GM20000 (cell line): ENCODE measurements around the gene LEPROT.

Source experiments
- DNase-seq: peaks from one replicate; pipeline ENCODE4 v3.0.0; 2012; ENCODE audit warnings: low spot score
- CTCF ChIP-seq: IDR thresholded peaks from 2 replicates; pipeline ENCODE4 v1.5.1; 2012; ENCODE audit warnings: mild to moderate bottlenecking, control low read depth; ENCODE audit errors: extremely low read depth, missing control alignments

Gene LEPROT

GRCh38 chr1:65387821-65388220, 32.6 kb upstream of the LEPROT start:
- no peak for TF ChIP-seq CTCF
- DNase-seq: no peak

- no peak for DNase-seq
- no peak for TF ChIP-seq CTCF
These were observed 31.4 kb upstream of the LEPROT start for GRCh38 chr1:65388908-65389695.

DNA sequence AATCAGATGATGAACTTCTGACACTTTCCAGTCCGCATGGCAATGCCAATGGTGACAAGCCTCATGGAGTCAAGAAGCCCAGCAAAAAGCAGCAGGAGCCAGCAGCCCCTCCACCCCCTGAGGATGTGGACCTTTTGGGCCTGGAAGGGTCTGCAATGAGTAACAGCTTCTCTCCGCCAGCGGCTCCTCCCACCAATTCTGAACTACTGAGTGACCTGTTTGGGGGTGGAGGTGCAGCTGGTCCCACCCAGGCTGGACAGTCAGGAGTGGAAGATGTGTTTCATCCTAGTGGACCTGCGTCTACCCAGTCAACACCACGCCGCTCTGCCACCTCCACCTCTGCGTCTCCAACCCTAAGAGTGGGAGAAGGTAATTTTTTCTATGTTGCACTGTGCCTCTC, 28.0 kb upstream of the LEPROT start:
- no peak for DNase-seq
- no peak for TF ChIP-seq CTCF

DNA sequence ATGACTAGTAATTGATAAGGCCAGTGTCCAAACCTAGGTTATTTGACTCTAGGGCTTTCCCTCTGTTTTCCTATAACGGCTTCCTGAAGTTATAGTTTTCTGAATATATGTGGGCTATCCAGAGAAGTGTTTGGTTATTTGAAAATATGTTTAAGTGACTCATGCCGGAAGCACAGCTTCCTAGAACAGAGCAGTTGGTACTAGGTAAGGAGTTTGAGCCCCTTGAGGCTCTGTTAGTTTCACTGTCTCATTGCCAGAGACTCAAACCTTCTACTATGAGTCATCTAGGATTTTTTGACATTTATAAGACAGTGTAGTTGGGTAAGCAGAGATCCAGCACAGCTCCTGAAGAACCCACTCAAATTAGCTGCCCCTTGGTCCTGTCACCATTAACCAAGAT, 27.1 kb upstream of the LEPROT start:
- DNase-seq: peak; percentile 6
- TF ChIP-seq CTCF: no peak

- no peak for TF ChIP-seq CTCF
These were observed 26.5 kb upstream of the LEPROT start for GRCh38 chr1:65393928-65394327.

DNA sequence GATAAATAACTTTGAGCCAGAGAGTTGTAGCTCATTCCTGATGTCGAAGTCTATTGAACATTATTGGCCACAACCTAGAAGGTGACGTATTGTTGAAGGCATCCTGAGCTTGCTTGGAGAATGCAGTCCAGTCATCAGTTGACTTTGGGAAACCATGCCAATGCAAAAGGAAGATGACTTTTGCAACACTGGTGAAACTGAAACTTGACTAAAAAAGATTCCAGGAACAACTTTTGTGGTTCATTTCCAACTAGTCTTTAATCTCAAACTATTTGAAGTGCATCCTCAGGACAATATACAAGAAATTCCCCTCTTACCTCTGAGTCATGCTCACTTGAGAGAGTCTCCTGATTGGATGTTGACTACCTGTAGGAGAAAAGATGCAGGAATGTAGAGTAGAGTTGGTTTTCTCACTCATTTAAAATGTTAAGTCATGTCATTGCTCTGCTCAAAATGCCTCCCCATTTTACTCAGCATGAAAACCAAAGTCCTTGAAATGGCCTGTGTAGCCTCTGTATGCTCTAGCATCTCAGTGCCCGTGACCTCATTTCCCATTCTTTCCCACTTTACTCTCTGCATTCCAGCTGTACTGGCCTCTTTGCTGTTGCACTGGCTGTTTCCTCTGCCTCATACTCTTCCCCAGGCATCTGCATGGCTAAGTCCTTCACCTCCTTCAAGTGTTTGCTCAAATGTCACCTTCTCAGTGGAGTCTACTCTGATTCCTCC, 24.4 kb upstream of the LEPROT start:
- TF ChIP-seq CTCF: no peak

More at GRCh38 chr1:65393928-65394327, 26.5 kb upstream of the LEPROT start:
- DNase-seq: no peak

DNA sequence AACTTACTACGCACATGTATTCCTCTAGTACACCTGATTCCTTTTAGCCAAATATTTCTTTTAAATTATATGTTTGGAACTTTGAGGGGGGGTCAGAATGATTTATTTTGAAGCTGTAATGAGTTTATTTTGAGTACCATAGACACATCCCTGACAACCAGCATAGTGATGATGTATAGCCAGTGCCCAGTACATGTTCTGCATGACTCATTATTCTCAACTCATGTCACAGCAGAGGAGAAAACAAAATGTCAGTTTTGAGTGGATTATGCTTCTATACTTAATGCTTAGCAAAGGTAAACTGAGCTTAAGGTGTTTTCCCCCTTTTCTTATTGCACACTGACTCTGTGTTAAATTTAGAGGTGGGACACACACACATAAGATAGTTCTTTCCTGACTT, 22.4 kb upstream of the LEPROT start:
- no peak for TF ChIP-seq CTCF
- DNase-seq: no peak

More for the DNA sequence above, 24.4 kb upstream of the LEPROT start:
- no peak for DNase-seq
